ENCODE data around the gene UNCX.

The UNCX gene

DNA sequence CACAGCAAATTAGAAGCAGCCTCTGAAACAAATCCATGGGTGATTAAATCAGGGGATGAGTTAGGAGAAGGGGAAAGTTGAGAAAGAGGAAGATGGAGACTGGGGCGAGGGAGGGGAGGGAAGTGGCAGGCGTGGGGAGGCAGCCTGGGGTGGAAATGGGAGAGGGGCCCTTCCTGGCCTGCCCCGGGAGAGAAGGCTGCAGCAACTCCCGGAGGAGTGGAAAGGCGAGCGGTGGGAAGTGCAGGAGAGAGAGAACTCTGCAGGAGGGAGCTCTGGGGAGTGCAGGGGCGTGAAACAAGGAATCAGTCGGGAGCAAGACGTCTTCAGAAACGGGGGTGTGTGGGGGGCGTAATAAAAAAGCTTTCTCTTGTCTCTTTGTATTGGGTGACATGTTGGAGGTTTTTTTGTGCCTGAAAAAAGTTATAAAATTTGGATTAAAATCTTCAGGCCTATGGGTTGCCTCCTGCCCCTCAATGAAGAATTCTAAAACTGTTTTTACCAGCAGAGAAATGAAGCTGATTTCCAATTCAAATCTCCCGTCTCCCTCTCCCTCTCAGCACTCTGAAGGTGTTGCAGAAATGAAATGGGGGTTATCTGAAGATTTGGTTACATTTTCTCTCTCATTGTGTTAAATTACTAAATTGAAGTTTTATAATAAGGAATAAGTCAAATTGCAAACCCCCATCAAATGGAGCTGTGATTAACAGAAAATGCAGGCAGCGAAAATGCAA, 4.7 kb upstream of the UNCX start:
- no peaks in the 10 kb centered on the region for H3K27me3 ChIP-seq (ENCODE audit: low read length)
- H3F3A ChIP-seq (ENCODE audit: insufficient read depth): no peaks in the 10 kb centered on the region
- no peak overlapping the region for H3K4me2 ChIP-seq (ENCODE audit: low read depth, low read length, poor library complexity, severe bottlenecking)
- no peaks in the 10 kb centered on the region for H3K9me3 ChIP-seq (ENCODE audit: insufficient read depth, low read length)
- no peaks in the 10 kb centered on the region for H3K9me2 ChIP-seq (replicated peaks; ENCODE audit: insufficient read depth, low read length)
- no peak overlapping the region for H3K9ac ChIP-seq (ENCODE audit: low read length)
- H3K79me2 ChIP-seq (ENCODE audit: insufficient read depth, low read length): no peaks in the 10 kb centered on the region
- no peaks in the 10 kb centered on the region for H4K20me1 ChIP-seq (ENCODE audit: low read depth, low read length)
- no peak overlapping the region for H3K4me3 ChIP-seq (ENCODE audit: insufficient read depth, low read length, poor library complexity, severe bottlenecking)
- no peak overlapping the region for H3K27ac ChIP-seq (ENCODE audit: low read depth, low read length)
- H2AFZ ChIP-seq (ENCODE audit: low read depth, low read length, severe bottlenecking): no peak overlapping the region
- TF ChIP-seq EZH2phosphoT487 (conservative IDR thresholded peaks at IDR 0.05; ENCODE audit: low read length): no peak
- TF ChIP-seq, protein P1, sequence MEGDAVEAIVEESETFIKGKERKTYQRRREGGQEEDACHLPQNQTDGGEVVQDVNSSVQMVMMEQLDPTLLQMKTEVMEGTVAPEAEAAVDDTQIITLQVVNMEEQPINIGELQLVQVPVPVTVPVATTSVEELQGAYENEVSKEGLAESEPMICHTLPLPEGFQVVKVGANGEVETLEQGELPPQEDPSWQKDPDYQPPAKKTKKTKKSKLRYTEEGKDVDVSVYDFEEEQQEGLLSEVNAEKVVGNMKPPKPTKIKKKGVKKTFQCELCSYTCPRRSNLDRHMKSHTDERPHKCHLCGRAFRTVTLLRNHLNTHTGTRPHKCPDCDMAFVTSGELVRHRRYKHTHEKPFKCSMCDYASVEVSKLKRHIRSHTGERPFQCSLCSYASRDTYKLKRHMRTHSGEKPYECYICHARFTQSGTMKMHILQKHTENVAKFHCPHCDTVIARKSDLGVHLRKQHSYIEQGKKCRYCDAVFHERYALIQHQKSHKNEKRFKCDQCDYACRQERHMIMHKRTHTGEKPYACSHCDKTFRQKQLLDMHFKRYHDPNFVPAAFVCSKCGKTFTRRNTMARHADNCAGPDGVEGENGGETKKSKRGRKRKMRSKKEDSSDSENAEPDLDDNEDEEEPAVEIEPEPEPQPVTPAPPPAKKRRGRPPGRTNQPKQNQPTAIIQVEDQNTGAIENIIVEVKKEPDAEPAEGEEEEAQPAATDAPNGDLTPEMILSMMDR (IDR thresholded peaks at IDR 0.05; ENCODE audit: insufficient read depth, low read length, poor library complexity, severe bottlenecking): no peak
- H3K36me3 ChIP-seq (ENCODE audit: low read length): no peaks in the 10 kb centered on the region

DNA sequence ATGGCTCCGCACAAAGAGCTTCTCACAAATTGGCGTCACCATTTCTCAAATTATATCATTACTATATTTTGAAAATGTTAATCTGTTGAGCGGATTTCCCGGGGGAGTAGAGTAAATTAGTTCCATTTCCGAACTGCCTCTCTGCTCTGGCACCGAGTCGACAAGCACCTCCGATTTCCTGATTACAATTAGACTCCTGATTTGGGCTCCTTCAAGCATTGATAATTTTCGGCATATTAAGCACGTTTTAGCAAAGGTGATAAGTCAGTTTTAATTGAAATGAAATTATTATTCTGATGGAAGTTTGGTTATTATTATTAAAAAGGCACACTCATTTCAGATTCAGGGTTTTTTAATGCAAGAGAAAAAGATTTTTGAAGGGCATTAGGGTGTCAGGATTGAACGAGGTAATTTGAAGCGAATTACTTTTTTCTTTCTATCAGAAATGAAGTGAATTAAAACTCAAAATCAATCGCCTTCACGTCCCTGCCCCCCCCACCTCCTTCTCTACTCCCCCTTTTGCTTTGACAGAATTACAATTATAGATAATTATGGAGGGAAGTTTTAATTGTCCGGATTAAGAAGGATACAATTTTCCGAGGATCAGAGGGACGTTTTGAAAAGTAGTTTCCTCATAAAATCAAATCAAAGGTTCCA, 4.0 kb upstream of the UNCX start:
- no peak overlapping the region for H3K9ac ChIP-seq (ENCODE audit: low read length)

DNA sequence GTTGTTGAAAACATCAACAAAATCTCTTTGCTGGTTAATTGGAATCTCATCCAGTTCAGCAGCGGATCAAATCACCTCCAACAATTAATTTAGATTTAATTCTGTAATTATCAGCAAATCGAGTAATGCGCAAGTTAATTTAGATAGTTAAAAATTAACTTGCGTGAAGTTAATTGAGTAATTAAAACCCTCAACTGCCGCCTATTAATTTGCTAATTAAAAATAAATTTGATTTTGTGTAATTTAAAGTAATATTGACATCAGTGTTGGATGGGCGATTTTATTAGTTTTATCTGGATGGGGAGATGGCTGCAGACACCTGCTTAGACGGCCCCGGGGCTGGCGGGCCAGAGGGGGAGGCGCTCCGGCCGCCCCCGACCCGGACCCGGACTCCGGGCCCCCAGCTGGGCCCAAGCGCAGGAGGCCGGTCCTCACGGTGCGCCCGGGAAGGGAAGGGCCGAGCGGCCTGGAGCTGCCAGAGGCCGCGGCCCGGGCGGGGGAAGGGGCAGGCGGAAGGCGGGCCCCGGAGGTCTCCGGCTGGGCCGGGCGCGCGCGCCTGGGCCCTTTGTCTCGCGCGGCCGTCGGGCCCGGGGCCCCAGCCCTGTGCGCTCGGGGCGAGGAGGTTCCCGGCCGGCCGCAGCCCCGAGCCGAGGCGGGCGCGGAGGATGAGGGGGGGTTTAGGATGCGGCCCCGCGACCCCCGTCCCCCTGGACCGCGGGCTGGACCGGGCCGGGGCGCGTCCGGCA, 3.3 kb upstream of the UNCX start:
- no peaks in the 10 kb centered on the region for H3K27me3 ChIP-seq (ENCODE audit: low read length)
- H3K79me2 ChIP-seq (ENCODE audit: insufficient read depth, low read length): no peaks in the 10 kb centered on the region
- H3K27ac ChIP-seq (ENCODE audit: low read depth, low read length): no peak overlapping the region
- H2AFZ ChIP-seq (ENCODE audit: low read depth, low read length, severe bottlenecking): no peak overlapping the region
- no peaks in the 10 kb centered on the region for H3F3A ChIP-seq (ENCODE audit: insufficient read depth)
- no peaks in the 10 kb centered on the region for H3K9me2 ChIP-seq (replicated peaks; ENCODE audit: insufficient read depth, low read length)
- H3K4me2 ChIP-seq (ENCODE audit: low read depth, low read length, poor library complexity, severe bottlenecking): no peak overlapping the region
- no peak overlapping the region for H3K9ac ChIP-seq (ENCODE audit: low read length)
- H3K36me3 ChIP-seq (ENCODE audit: low read length): no peaks in the 10 kb centered on the region
- no peaks in the 10 kb centered on the region for H3K9me3 ChIP-seq (ENCODE audit: insufficient read depth, low read length)
- no peak for TF ChIP-seq EZH2phosphoT487 (conservative IDR thresholded peaks at IDR 0.05; ENCODE audit: low read length)
- TF ChIP-seq, protein P1 (IDR thresholded peaks at IDR 0.05; ENCODE audit: insufficient read depth, low read length, poor library complexity, severe bottlenecking): no peak
- H3K4me3 ChIP-seq (ENCODE audit: insufficient read depth, low read length, poor library complexity, severe bottlenecking): no peak overlapping the region
- H4K20me1 ChIP-seq (ENCODE audit: low read depth, low read length): no peaks in the 10 kb centered on the region

More for the DNA sequence above, 4.0 kb upstream of the UNCX start:
- H3K36me3 ChIP-seq (ENCODE audit: low read length): no peaks in the 10 kb centered on the region
- no peaks in the 10 kb centered on the region for H3K9me3 ChIP-seq (ENCODE audit: insufficient read depth, low read length)
- H3K9me2 ChIP-seq (replicated peaks; ENCODE audit: insufficient read depth, low read length): no peaks in the 10 kb centered on the region
- no peak overlapping the region for H2AFZ ChIP-seq (ENCODE audit: low read depth, low read length, severe bottlenecking)
- H3K4me2 ChIP-seq (ENCODE audit: low read depth, low read length, poor library complexity, severe bottlenecking): no peak overlapping the region
- no peaks in the 10 kb centered on the region for H3K27me3 ChIP-seq (ENCODE audit: low read length)
- no peaks in the 10 kb centered on the region for H3K79me2 ChIP-seq (ENCODE audit: insufficient read depth, low read length)
- H3F3A ChIP-seq (ENCODE audit: insufficient read depth): no peaks in the 10 kb centered on the region
- H4K20me1 ChIP-seq (ENCODE audit: low read depth, low read length): no peaks in the 10 kb centered on the region
- H3K27ac ChIP-seq (ENCODE audit: low read depth, low read length): no peak overlapping the region
- no peak for TF ChIP-seq EZH2phosphoT487 (conservative IDR thresholded peaks at IDR 0.05; ENCODE audit: low read length)
- TF ChIP-seq, protein P1 (IDR thresholded peaks at IDR 0.05; ENCODE audit: insufficient read depth, low read length, poor library complexity, severe bottlenecking): no peak
- H3K4me3 ChIP-seq (ENCODE audit: insufficient read depth, low read length, poor library complexity, severe bottlenecking): no peak overlapping the region
